ENCODE results near the gene MIA3.

DNA sequence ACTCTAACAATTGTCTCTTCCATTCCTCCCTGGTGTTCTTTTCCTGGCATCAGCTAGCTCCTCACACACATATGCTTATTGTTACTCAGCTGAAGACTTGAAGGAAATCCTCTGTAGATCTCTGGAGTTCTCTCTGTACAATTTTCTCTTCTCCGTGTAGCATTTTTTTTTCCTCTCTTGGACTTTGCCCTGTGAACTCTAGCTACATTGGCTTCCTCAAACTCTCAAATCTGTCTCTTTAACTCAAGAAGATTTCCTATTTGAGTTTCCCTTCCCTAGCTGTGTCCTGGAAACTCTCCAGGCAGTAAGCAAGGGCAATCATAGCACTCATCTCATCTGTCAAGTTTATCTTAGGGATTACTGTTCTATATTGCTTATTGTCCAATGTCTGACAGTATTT is 4.3 kb upstream of the MIA3 start:
- TF ChIP-seq, protein P1, sequence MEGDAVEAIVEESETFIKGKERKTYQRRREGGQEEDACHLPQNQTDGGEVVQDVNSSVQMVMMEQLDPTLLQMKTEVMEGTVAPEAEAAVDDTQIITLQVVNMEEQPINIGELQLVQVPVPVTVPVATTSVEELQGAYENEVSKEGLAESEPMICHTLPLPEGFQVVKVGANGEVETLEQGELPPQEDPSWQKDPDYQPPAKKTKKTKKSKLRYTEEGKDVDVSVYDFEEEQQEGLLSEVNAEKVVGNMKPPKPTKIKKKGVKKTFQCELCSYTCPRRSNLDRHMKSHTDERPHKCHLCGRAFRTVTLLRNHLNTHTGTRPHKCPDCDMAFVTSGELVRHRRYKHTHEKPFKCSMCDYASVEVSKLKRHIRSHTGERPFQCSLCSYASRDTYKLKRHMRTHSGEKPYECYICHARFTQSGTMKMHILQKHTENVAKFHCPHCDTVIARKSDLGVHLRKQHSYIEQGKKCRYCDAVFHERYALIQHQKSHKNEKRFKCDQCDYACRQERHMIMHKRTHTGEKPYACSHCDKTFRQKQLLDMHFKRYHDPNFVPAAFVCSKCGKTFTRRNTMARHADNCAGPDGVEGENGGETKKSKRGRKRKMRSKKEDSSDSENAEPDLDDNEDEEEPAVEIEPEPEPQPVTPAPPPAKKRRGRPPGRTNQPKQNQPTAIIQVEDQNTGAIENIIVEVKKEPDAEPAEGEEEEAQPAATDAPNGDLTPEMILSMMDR (IDR thresholded peaks at IDR 0.05; ENCODE audit: poor library complexity, severe bottlenecking) = no peak
- TF ChIP-seq SMC3 (conservative IDR thresholded peaks at IDR 0.05; ENCODE audit: poor library complexity) = no peak
- TF ChIP-seq, protein P2, sequence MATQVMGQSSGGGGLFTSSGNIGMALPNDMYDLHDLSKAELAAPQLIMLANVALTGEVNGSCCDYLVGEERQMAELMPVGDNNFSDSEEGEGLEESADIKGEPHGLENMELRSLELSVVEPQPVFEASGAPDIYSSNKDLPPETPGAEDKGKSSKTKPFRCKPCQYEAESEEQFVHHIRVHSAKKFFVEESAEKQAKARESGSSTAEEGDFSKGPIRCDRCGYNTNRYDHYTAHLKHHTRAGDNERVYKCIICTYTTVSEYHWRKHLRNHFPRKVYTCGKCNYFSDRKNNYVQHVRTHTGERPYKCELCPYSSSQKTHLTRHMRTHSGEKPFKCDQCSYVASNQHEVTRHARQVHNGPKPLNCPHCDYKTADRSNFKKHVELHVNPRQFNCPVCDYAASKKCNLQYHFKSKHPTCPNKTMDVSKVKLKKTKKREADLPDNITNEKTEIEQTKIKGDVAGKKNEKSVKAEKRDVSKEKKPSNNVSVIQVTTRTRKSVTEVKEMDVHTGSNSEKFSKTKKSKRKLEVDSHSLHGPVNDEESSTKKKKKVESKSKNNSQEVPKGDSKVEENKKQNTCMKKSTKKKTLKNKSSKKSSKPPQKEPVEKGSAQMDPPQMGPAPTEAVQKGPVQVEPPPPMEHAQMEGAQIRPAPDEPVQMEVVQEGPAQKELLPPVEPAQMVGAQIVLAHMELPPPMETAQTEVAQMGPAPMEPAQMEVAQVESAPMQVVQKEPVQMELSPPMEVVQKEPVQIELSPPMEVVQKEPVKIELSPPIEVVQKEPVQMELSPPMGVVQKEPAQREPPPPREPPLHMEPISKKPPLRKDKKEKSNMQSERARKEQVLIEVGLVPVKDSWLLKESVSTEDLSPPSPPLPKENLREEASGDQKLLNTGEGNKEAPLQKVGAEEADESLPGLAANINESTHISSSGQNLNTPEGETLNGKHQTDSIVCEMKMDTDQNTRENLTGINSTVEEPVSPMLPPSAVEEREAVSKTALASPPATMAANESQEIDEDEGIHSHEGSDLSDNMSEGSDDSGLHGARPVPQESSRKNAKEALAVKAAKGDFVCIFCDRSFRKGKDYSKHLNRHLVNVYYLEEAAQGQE (IDR thresholded peaks at IDR 0.05; ENCODE audit: borderline replicate concordance) = no peak

Data from neural cell (in vitro differentiated cells).